BLaER1 (cell line): ENCODE data around the gene FAM186B.
A peak's percentile ranks its signal among the peaks of the same experiment; 100 is the strongest.

Source experiments
- H3K27ac ChIP-seq: shearing (Covaris generic); formaldehyde crosslinking; 2 replicates; pipeline ENCODE4 v1.8.1; 2022
- H3K27me3 ChIP-seq: shearing (Covaris generic); formaldehyde crosslinking; 2 replicates; pipeline ENCODE4 v1.8.1; 2022
- H3K36me3 ChIP-seq: shearing (Covaris generic); formaldehyde crosslinking; 2 replicates; pipeline ENCODE4 v1.8.1; 2022
- H3K4me1 ChIP-seq: shearing (Covaris generic); formaldehyde crosslinking; 2 replicates; pipeline ENCODE4 v1.8.1; 2022
- H3K4me2 ChIP-seq: shearing (Covaris generic); formaldehyde crosslinking; 2 replicates; pipeline ENCODE4 v1.8.1; 2022
- H3K4me3 ChIP-seq: shearing (Covaris generic); formaldehyde crosslinking; 2 replicates; pipeline ENCODE4 v1.8.1; 2022
- H3K9ac ChIP-seq: shearing (Covaris generic); formaldehyde crosslinking; 2 replicates; pipeline ENCODE4 v1.8.1; 2022
- H3K9me3 ChIP-seq: shearing (Covaris generic); formaldehyde crosslinking; 2 replicates; pipeline ENCODE4 v1.8.1; 2022
- H4K20me1 ChIP-seq: shearing (Covaris generic); formaldehyde crosslinking; 2 replicates; pipeline ENCODE4 v1.8.1; 2022
- Cebpa-rat ChIP-seq: shearing (Covaris generic); IDR thresholded peaks from 2 replicates; pipeline ENCODE4 v1.8.1; 2022

Gene FAM186B

DNA sequence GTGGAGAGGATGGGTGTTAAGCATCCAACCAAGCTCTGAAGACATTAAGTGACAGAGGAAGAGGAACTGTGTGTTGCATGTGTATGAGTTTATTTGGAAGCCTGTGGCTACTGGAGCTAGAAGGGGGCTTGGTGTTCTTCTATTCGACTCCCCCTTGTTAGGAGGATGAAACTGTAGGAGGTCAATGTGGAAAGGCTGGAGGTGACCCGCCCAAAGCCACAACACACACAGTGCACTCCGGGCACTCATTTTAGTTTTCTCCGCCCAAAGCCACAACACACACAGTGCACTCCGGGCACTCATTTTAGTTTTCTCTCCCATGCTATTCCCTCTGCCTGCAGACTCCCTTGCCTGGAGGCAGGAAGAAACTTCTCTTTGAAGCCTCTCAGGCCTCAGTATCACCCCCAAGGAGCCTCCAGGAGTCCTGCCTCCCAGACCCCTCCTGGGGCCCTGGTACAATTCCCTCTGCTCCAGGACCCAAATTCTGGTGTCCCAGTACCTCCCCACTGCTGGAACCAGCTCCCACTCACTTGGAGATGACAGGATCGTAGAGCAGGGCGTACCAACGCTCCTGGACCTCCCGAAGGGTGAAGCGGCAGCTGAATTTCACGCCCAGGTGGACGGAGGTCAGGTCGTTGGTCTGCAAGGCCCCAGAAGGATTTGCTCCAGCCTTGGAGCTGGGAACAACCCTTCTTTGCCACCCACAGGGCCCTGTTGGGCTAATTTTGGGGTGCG lies 41.3 kb downstream of the FAM186B start:
- Histone ChIP-seq H4K20me1 (0 out of 2 replicates have a peak, but pooled peaks cover 12% of the 10 kb centered on the region), H3K36me3 (peaks cover 68% of the 10 kb centered on the region), H3K4me2 (peak overlapping the region; percentile 99), H3K4me1 (peaks cover 63% of the 10 kb centered on the region), H3K9ac (peak overlapping the region; percentile 41; the same call in 1 of the 2 replicates), H3K4me3 (no peak overlapping the region), H3K27me3 (no peaks in the 10 kb centered on the region), H3K9me3 (no peaks in the 10 kb centered on the region), H3K27ac (0 out of 2 replicates have a peak overlapping the region, but pooled peaks have one; percentile 2)
- no peak for TF ChIP-seq Cebpa-rat

DNA sequence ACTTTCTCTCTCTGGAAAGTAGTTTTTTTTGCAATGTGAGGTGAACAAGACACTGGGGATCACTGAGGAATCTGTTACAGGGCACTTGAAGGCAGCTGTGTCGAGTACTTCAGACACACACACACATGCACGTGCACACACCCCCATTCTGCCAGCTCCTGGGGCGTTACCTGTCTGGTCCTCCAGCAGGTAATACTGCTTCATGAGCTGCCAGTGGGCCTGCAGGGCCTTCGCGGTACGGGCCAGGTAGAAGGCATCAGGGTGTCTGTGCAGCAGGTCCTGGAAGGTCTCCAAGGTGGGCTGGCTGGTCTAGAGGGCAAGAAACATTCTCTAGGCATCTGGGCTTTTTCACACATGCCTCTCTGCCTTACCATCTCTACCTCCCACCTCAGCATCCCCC lies 42.6 kb downstream of the FAM186B start:
- peaks cover 58% of the 10 kb centered on the region for H3K4me1 ChIP-seq
- H3K9ac ChIP-seq: no peak overlapping the region
- 0 out of 2 replicates have a peak, but pooled peaks cover 12% of the 10 kb centered on the region for H4K20me1 ChIP-seq
- H3K4me3 ChIP-seq: no peak overlapping the region
- H3K27ac ChIP-seq: no peak overlapping the region
- H3K27me3 ChIP-seq: no peaks in the 10 kb centered on the region
- H3K4me2 ChIP-seq: peak overlapping the region; percentile 55
- H3K36me3 ChIP-seq: peaks cover 81% of the 10 kb centered on the region
- TF ChIP-seq Cebpa-rat: no peak
- H3K9me3 ChIP-seq: no peaks in the 10 kb centered on the region

DNA sequence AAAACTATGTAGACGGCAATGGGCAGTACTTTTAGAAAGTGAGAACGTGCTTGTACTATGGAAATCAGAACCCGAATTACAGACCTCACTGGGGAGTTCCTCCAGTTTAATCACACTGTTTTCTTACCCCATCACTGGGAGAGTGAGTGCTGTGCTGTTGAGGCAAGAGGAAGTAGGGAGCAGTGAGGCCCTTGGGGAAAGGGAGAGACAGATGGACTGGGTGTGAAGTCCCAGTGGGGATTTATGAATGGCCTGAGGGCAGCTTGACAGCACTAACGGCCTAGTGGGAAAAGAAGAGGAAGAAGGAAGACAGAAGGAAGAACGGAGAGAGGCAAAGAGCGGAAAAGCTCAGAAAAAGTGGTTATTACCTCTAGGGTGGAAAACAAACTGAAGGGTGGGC lies 43.2 kb downstream of the FAM186B start:
- H3K4me1 ChIP-seq: peaks cover 55% of the 10 kb centered on the region
- peak overlapping the region; percentile 55 for H3K4me2 ChIP-seq
- 0 out of 2 replicates have a peak, but pooled peaks cover 12% of the 10 kb centered on the region for H4K20me1 ChIP-seq
- no peak overlapping the region for H3K4me3 ChIP-seq
- H3K27me3 ChIP-seq: no peaks in the 10 kb centered on the region
- H3K9ac ChIP-seq: 0 out of 2 replicates have a peak overlapping the region, but pooled peaks have one; percentile 45
- TF ChIP-seq Cebpa-rat: no peak
- peaks cover 87% of the 10 kb centered on the region for H3K36me3 ChIP-seq
- 0 out of 2 replicates have a peak overlapping the region, but pooled peaks have one; percentile 37 for H3K27ac ChIP-seq
- no peaks in the 10 kb centered on the region for H3K9me3 ChIP-seq

GRCh38 chr12:49560695-49561094 lies 44.7 kb downstream of the FAM186B start:
- Histone ChIP-seq H3K4me2 (no peak overlapping the region), H3K36me3 (peaks cover 100% of the 10 kb centered on the region), H3K9me3 (no peaks in the 10 kb centered on the region), H3K9ac (no peak overlapping the region), H4K20me1 (0 out of 2 replicates have a peak, but pooled peaks cover 12% of the 10 kb centered on the region), H3K4me1 (peaks cover 40% of the 10 kb centered on the region), H3K4me3 (no peak overlapping the region), H3K27ac (no peak overlapping the region), H3K27me3 (no peaks in the 10 kb centered on the region)
- no peak for TF ChIP-seq Cebpa-rat

- peaks cover 28% of the 10 kb centered on the region for H3K4me1 ChIP-seq
- no peak overlapping the region for H3K9ac ChIP-seq
- no peaks in the 10 kb centered on the region for H3K27me3 ChIP-seq
- no peaks in the 10 kb centered on the region for H4K20me1 ChIP-seq
- H3K4me2 ChIP-seq: no peak overlapping the region
- TF ChIP-seq Cebpa-rat: no peak
- H3K27ac ChIP-seq: no peak overlapping the region
- no peaks in the 10 kb centered on the region for H3K9me3 ChIP-seq
- peaks cover 87% of the 10 kb centered on the region for H3K36me3 ChIP-seq
- H3K4me3 ChIP-seq: no peak overlapping the region
Observed at GRCh38 chr12:49559011-49559675, 46.3 kb downstream of the FAM186B start.

DNA sequence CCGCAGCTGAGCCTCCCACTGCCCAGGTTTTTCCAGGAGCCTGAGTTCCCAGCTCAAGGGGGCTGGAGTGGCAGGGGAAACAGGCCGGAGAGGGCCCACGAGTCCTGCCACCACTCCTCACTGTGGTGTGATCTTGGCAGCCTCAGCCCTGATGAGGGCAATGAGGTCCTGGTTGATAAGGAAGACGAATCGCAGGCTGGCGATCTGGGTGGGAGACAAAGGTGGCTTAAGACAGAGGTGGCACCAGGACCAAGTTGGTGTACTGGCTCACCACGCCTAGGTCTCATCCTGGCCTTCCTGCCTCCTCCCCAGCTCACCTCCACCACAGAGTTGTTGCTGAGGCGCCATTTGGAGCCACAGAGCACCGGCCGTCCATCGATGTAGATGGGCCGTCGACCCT lies 46.9 kb downstream of the FAM186B start:
- no peaks in the 10 kb centered on the region for H3K9me3 ChIP-seq
- no peak overlapping the region for H3K4me3 ChIP-seq
- TF ChIP-seq Cebpa-rat: no peak
- no peaks in the 10 kb centered on the region for H3K27me3 ChIP-seq
- peaks cover 81% of the 10 kb centered on the region for H3K36me3 ChIP-seq
- no peak overlapping the region for H3K4me2 ChIP-seq
- no peaks in the 10 kb centered on the region for H4K20me1 ChIP-seq
- no peak overlapping the region for H3K9ac ChIP-seq
- H3K4me1 ChIP-seq: peaks cover 29% of the 10 kb centered on the region
- H3K27ac ChIP-seq: no peak overlapping the region

DNA sequence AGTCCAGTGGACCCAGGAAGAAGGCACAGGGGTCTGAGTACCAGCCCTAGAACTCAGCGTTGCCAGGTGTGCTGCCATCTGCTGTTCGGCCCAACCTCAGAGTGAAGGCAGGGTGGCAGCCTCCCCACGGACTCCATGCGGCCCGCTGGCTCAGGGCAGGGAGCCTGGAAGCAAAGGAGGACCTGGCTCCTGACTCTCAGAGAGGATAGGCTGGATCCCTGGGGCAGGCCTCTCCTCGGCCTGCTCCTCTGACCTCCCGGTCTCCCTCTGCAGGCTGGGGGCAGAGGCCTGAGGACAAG lies 47.6 kb downstream of the FAM186B start:
- no peaks in the 10 kb centered on the region for H4K20me1 ChIP-seq
- no peak overlapping the region for H3K4me3 ChIP-seq
- no peaks in the 10 kb centered on the region for H3K9me3 ChIP-seq
- peaks cover 74% of the 10 kb centered on the region for H3K36me3 ChIP-seq
- H3K4me2 ChIP-seq: no peak overlapping the region
- peaks cover 24% of the 10 kb centered on the region for H3K4me1 ChIP-seq
- no peak overlapping the region for H3K27ac ChIP-seq
- no peak overlapping the region for H3K9ac ChIP-seq
- no peaks in the 10 kb centered on the region for H3K27me3 ChIP-seq
- TF ChIP-seq Cebpa-rat: no peak

DNA sequence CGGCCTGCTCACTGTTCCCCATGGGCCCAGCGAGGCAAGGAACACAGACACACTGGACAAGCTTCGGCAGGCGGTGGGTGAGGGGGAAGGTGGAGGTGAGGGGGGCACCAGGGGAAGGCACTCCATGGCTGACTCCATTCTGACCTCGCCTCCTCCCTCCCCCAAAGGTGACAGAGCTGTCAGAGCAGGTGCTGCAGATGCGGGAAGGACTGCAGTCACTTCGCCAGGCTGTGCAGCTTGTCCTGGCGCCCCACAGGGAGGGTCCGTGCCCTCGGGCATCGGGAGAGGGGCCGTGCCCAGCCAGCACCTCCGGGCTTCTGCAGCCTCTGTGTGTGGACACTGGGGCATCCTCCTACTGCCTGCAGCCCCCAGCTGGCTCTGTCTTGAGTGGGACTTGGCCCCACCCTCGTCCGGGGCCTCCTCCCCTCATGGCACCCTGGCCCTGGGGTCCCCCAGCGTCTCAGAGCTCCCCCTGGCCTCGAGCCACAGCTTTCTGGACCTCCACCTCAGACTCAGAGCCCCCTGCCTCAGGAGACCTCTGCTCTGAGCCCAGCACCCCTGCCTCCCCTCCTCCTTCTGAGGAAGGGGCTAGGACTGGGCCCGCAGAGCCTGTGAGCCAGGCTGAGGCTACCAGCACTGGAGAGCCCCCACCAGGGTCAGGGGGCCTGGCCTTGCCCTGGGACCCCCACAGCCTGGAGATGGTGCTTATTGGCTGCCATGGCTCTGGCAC lies 48.1 kb downstream of the FAM186B start:
- Histone ChIP-seq H3K9ac (no peak overlapping the region), H3K9me3 (no peaks in the 10 kb centered on the region), H3K4me2 (no peak overlapping the region), H3K4me3 (no peak overlapping the region), H4K20me1 (no peaks in the 10 kb centered on the region), H3K27ac (no peak overlapping the region), H3K36me3 (peaks cover 69% of the 10 kb centered on the region), H3K4me1 (peaks cover 24% of the 10 kb centered on the region), H3K27me3 (no peaks in the 10 kb centered on the region)
- no peak for TF ChIP-seq Cebpa-rat

DNA sequence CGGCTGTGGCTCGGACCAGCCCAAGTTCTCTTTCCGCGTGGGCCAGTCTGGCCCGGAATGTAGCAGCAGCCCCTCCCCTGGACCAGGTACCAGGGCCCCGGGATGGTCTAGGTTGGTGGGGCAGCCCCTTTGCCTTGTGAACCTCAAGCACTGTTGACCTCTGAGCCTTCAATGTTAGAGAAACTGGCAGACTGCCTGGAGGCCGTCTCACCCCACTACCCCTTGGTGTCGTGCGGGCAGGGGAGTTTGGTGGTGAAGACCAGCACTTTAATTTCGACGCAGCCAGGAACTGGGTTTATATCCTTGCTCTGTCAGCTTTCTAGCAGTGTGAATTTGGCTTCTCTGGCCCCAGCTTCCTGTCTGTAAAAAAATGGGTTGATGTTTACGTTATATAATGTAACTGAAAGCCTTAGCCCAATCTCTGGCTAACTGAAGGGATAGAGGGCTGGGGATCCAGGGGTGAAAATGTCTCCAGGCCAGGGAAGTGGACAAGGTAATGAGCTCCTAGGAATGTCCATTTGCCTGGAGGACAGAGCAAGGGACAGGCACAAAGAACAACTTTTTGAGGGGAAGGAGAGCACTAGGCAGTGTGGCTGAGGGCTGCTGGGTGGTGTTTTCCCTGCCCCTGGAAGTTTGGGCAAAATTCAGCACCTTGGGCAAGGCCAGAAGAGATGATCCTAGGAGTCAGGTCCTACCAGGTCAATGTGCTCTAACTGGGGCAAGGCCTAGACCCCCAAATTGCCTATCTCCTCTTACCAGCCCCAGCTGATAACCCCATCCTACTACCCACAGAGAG lies 48.9 kb downstream of the FAM186B start:
- H3K9me3 ChIP-seq: no peaks in the 10 kb centered on the region
- TF ChIP-seq Cebpa-rat: no peak
- H3K27me3 ChIP-seq: no peaks in the 10 kb centered on the region
- peaks cover 24% of the 10 kb centered on the region for H3K4me1 ChIP-seq
- H3K27ac ChIP-seq: no peak overlapping the region
- H3K4me2 ChIP-seq: no peak overlapping the region
- peaks cover 61% of the 10 kb centered on the region for H3K36me3 ChIP-seq
- H3K9ac ChIP-seq: no peak overlapping the region
- H4K20me1 ChIP-seq: no peaks in the 10 kb centered on the region
- no peak overlapping the region for H3K4me3 ChIP-seq
